ACC112 (cell line): ENCODE measurements around the gene STAT3.
"Not testable (repeated sequence)": the region's sequence is repeated elsewhere in the genome, so short reads cannot be mapped to it uniquely, and the experiment has no call there.

ENCODE experiments used
- H2AFZ ChIP-seq: fragments of 200-600 bp; sonication (generic); one replicate; pipeline ENCODE4 v1.6.0; 2017; ENCODE audit warnings: antibody characterized with exemption, low read length; ENCODE audit not compliant: unreplicated experiment
- H3K27ac ChIP-seq: fragments of 200-600 bp; sonication (generic); 2 replicates; pipeline ENCODE4 v1.5.1; 2014; ENCODE audit warnings: low read depth, mild to moderate bottlenecking, antibody characterized with exemption, low read length, moderate library complexity
- H3K27me3 ChIP-seq: fragments of 200-600 bp; sonication (generic); 2 replicates; pipeline ENCODE4 v1.6.1; 2014; ENCODE audit warnings: mild to moderate bottlenecking, antibody characterized with exemption, low read length, moderate library complexity, mixed read lengths; ENCODE audit not compliant: insufficient read depth
- H3K36me3 ChIP-seq: fragments of 200-600 bp; sonication (generic); 2 replicates; pipeline ENCODE4 v1.6.1; 2016; ENCODE audit warnings: mild to moderate bottlenecking, antibody characterized with exemption, low read length, moderate library complexity, mixed read lengths; ENCODE audit not compliant: insufficient read depth
- H3K4me1 ChIP-seq: fragments of 200-600 bp; sonication (generic); one replicate; pipeline ENCODE4 v1.6.1; 2016; ENCODE audit warnings: low read length, mixed read lengths; ENCODE audit not compliant: insufficient read depth, unreplicated experiment, control insufficient read depth
- H3K4me3 ChIP-seq: fragments of 200-600 bp; sonication (generic); 2 replicates; pipeline ENCODE4 v1.5.1; 2014; ENCODE audit warnings: mild to moderate bottlenecking, low read depth, low read length
- H3K79me2 ChIP-seq: fragments of 200-600 bp; sonication (generic); one replicate; pipeline ENCODE4 v1.6.0; 2016; ENCODE audit warnings: low read length; ENCODE audit not compliant: control insufficient read depth, unreplicated experiment, insufficient read depth

The STAT3 gene

DNA sequence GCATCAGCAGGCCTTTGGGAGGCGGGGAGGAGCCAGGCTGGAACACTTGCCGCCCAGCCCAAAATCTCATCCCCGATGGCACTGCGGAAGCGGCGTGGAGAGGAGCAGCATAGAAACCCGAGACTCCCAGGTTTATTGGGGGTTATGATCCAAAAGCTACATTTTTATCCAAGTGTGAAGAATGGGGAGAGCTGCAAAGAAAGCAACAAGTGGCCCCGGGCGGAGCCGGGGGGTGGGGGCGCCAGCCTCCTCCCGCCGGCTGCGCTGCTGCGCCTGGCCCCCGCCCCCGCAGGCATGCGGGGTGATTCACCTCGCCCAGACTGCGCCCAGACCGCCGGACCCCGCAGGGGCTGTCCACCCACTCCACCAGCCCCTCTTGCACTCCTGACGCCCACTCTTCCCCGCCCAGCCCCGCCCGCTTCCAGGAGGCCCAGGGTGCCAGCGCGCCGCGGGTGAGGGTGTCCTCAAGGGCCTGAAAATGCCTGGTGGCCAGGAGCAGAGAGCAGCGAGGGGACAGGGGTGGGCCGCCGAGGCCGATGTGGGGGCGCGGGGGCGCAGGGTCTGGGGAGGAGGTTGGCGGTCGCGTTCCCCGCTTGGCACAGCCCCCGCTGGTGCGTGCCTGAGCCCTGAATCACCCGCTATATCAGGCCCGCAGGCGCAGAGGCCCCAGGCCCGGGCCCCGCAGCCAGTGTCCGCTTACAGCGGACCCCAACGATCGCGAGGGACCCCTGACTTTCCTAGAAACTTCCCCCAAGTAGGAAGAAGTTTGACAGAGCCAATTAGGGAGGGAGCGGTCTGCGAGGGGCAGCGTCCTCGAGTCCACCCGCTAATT, 33.5 kb upstream of the STAT3 start:
- H3K4me1 ChIP-seq: peaks cover 22% of the 10 kb centered on the region
- H3K36me3 ChIP-seq: no peaks in the 10 kb centered on the region
- H3K79me2 ChIP-seq: peaks cover 66% of the 10 kb centered on the region
- H3K27me3 ChIP-seq: no peaks in the 10 kb centered on the region
- peak overlapping the region; percentile 85 for H3K27ac ChIP-seq
- H2AFZ ChIP-seq: no peak overlapping the region
- H3K4me3 ChIP-seq: peak overlapping the region; percentile 96

- H3K27ac ChIP-seq: peak overlapping the region; percentile 85
- peaks cover 72% of the 10 kb centered on the region for H3K79me2 ChIP-seq
- no peaks in the 10 kb centered on the region for H3K27me3 ChIP-seq
- H3K4me1 ChIP-seq: peaks cover 25% of the 10 kb centered on the region
- peak overlapping the region; percentile 96 for H3K4me3 ChIP-seq
- no peak overlapping the region for H2AFZ ChIP-seq
- H3K36me3 ChIP-seq: no peaks in the 10 kb centered on the region
These were observed 32.9 kb upstream of the STAT3 start for GRCh38 chr17:42421136-42421506.

GRCh38 chr17:42417981-42418380, 29.7 kb upstream of the STAT3 start:
- H3K27me3 ChIP-seq, H3K27ac ChIP-seq, H3K4me3 ChIP-seq, H3K36me3 ChIP-seq, H2AFZ ChIP-seq: not testable (repeated sequence)
- peaks cover 36% of the 10 kb centered on the region for H3K4me1 ChIP-seq
- H3K79me2 ChIP-seq: peaks cover 96% of the 10 kb centered on the region

- H3K79me2 ChIP-seq: peaks cover 92% of the 10 kb centered on the region
- no peak overlapping the region for H2AFZ ChIP-seq
- 0 out of 2 replicates have a peak overlapping the region, but pooled peaks have one; percentile 8 for H3K27ac ChIP-seq
- no peaks in the 10 kb centered on the region for H3K27me3 ChIP-seq
- H3K4me1 ChIP-seq: peaks cover 50% of the 10 kb centered on the region
- no peaks in the 10 kb centered on the region for H3K36me3 ChIP-seq
- H3K4me3 ChIP-seq: no peak overlapping the region
These were observed 26.6 kb upstream of the STAT3 start for GRCh38 chr17:42414704-42415409.

DNA sequence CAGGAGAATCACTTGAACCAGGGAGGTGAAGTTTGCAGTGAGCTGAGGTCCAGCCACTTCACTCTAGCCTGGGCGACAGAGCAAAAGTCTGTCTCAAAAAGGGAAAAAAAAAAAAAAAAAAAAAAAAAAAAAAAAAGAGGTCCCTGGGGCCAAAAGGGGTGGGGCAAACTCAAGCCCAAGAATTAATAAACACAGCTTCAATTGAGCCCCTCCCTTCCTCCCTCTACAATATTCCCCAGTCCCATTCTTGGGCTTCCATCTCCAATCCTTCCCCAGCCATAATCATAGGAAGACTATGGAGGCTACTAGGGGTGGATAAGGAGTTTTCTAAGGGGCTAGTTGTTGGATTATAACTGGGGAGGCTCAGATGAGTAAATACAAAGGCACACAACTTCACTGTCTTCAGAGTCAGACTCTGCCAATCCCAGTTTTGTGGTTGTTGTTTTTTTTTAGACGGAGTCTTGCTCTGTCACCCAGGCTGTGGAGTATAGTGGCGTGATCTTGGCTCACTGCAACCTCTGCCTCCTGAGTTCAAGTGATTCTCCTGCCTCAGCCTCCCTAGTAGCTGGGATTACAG, 25.3 kb upstream of the STAT3 start:
- peaks cover 90% of the 10 kb centered on the region for H3K79me2 ChIP-seq
- H3K4me3 ChIP-seq: no peak overlapping the region
- peaks cover 54% of the 10 kb centered on the region for H3K4me1 ChIP-seq
- H3K27me3 ChIP-seq: no peaks in the 10 kb centered on the region
- no peak overlapping the region for H2AFZ ChIP-seq
- peak overlapping the region; percentile 41 for H3K27ac ChIP-seq
- no peaks in the 10 kb centered on the region for H3K36me3 ChIP-seq

DNA sequence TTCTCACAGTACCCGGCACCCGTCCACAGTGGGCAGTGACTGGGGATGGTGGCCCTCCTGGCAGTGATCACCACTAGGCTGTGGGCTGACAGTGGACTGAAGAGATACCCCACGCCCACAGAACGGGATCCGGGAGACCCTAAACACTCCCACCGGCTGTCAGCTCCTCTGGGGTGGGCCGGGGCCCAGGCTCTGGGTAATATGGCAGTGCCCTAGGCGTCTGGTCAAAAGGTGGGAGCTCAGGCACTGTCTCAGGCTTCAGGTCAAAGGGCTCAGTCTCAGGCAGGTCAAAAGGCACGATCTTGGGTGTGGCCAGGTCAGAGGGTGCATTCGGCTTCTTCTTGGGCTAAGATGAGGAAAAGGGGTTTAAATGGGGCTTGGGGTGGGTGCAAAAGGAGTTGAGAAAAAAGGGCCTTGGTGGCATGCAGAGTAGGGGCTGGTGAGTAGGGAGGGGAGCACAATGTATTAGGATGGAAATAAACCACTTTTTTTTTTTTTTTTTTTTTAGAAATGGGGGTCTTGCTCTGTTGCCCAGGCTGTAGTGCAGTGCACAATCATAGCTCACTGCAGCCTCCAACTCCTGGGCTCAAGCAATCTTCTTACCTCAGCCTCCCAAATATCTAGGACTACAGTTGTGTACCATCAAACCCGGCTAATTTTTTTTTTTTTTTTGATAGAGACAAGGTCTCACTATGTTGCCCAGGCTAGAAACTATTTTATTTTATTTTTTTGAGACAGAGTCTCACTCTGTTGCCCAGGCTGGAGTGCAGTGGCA, 23.9 kb upstream of the STAT3 start:
- no peak overlapping the region for H3K4me3 ChIP-seq
- peaks cover 67% of the 10 kb centered on the region for H3K4me1 ChIP-seq
- H3K27me3 ChIP-seq: no peaks in the 10 kb centered on the region
- peaks cover 91% of the 10 kb centered on the region for H3K79me2 ChIP-seq
- no peak overlapping the region for H2AFZ ChIP-seq
- no peaks in the 10 kb centered on the region for H3K36me3 ChIP-seq
- H3K27ac ChIP-seq: peak overlapping the region; percentile 85

DNA sequence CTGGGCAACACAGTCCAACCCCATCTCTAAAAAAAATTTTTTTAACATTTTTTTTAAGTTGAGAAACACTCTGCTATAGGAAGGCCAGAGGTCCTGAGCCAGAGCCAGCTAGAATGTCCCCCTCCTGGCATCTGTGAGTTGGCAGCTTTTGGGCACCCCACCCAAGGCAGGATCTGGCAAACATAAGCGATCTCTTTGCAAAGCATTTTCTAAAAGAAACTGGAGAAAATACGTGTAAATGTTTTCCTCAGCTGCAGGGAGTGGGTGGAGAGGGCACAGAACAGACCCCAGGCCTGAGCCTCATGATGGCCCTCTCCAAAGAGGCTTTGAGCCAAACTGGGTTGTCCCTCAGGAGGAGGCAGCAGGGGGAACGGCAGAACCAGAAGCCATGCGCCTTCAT, 23.1 kb upstream of the STAT3 start:
- H3K27ac ChIP-seq: peak overlapping the region; percentile 85
- no peak overlapping the region for H3K4me3 ChIP-seq
- H3K4me1 ChIP-seq: peaks cover 70% of the 10 kb centered on the region
- no peaks in the 10 kb centered on the region for H3K36me3 ChIP-seq
- no peak overlapping the region for H2AFZ ChIP-seq
- H3K27me3 ChIP-seq: no peaks in the 10 kb centered on the region
- H3K79me2 ChIP-seq: peaks cover 91% of the 10 kb centered on the region

GRCh38 chr17:42410319-42410685, 22.1 kb upstream of the STAT3 start:
- peak overlapping the region; percentile 41 for H3K4me3 ChIP-seq
- peaks cover 76% of the 10 kb centered on the region for H3K4me1 ChIP-seq
- H3K27ac ChIP-seq: peak overlapping the region; percentile 85
- no peaks in the 10 kb centered on the region for H3K36me3 ChIP-seq
- peaks cover 90% of the 10 kb centered on the region for H3K79me2 ChIP-seq
- H2AFZ ChIP-seq: no peak overlapping the region
- no peaks in the 10 kb centered on the region for H3K27me3 ChIP-seq

DNA sequence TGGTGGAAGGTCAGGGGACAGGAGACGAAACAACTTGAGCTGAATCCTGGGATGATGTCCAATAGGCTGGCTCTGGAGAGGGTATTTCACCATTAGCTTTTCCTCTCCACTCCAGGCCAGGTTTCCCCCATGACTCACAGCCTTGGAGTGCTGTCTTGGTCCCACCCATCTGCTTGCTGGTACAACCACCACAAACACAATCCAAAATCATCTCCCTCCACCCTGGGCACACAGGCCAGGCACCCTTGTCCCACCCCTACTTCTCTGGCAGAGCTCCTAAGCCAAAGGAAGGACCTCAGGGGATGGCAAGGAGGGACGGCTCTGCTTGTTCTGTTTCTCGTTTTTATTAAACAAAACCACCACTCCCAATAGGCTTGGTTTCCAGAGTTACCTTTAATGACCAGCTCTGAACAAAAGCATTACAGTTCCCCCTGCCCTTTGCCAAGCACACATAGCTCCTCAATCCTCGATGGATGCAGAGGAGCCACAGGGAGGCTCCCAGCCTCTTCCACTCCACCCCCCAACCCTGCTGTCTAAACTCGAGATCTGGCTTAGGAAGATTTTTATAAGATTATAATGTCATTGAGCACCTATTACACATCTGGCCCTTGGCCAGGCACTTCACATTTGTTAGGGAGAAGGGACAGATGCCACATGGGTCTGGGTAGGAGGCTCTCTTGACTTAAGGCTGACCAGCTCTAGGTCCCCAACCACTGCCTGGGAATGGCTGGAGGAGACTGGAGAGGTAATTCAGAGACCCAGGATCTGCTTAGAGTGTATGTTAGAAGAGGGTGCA, 21.5 kb upstream of the STAT3 start:
- Histone ChIP-seq H3K36me3 (peaks cover 6% of the 10 kb centered on the region; the same call in 1 of the 2 replicates), H2AFZ (no peak overlapping the region), H3K27ac (peak overlapping the region; percentile 85), H3K4me1 (peaks cover 70% of the 10 kb centered on the region), H3K27me3 (no peaks in the 10 kb centered on the region), H3K79me2 (peaks cover 90% of the 10 kb centered on the region), H3K4me3 (peak overlapping the region; percentile 41)

GRCh38 chr17:42408061-42408460, 19.8 kb upstream of the STAT3 start:
- Histone ChIP-seq H3K27ac (peak overlapping the region; percentile 31), H3K27me3 (no peaks in the 10 kb centered on the region), H2AFZ (no peak overlapping the region), H3K36me3 (peaks cover 14% of the 10 kb centered on the region; the same call in 1 of the 2 replicates), H3K4me1 (peaks cover 61% of the 10 kb centered on the region), H3K4me3 (no peak overlapping the region), H3K79me2 (peaks cover 92% of the 10 kb centered on the region)
